CD4-positive, alpha-beta T cell treated with Interleukin-4 for 1 hour (primary cell): ENCODE measurements around the gene IGSF8.
A peak's percentile ranks its signal among the peaks of the same experiment; 100 is the strongest.

ENCODE experiments used
- DNase-seq, 2 donors: peaks; one replicate each; pipeline ENCODE4 v3.0.0-alpha.2; 2020 to 2022

The IGSF8 gene

GRCh38 chr1:160085686-160086455 lies 12.5 kb downstream of the IGSF8 start:
- DNase-seq = peak; percentile 77 to 78

DNA sequence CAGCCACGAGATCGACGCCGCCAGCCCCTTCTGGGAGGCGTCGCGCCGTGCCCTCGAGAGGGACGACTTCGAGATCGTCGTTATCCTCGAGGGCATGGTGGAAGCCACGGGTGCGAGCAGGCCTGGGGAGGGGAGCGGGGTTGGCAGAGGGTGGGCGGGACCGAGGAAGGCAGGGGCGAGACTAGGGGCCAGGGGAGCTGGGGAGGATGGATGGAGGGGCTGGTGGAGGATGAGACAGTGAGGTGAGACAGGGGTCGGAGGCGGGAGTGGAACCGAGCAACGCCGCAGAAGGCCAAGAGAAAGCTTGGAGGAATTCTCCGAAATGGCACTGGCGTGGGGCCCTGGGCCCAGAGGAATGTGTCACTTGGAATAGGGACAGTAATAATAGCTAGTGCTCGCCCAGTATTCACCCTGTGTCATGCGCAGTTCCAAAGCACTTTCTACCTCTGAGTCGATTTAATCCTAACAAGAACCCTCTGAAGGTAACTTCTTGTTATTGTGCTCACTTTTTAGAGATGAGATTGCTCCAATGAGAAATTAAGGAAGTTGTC lies 13.6 kb downstream of the IGSF8 start:
- DNase-seq = no peak

- peak; percentile 74 to 80 for DNase-seq
These were observed 14.2 kb downstream of the IGSF8 start for GRCh38 chr1:160083968-160084770.

GRCh38 chr1:160082926-160083325 lies 15.5 kb downstream of the IGSF8 start:
- DNase-seq = no peak

DNA sequence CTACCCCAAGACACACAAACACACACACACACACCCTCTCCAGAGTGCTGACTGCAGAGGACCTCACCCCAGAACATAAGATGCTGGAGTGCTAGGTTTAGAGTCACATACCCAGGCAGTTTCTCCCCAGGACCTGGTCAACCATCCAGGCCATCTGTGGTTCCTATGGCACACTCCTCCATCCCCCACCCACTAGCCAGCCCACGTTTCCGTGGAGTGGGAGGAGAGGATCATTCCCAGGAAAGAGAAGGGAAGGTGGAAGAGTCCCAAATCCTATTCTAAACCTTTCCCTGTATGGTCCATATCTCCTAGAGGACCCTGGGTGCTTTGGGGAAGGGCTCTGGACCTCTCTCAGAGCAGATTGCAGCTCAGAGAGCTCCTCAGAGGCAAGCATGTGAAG lies 15.9 kb downstream of the IGSF8 start:
- DNase-seq = no peak

DNA sequence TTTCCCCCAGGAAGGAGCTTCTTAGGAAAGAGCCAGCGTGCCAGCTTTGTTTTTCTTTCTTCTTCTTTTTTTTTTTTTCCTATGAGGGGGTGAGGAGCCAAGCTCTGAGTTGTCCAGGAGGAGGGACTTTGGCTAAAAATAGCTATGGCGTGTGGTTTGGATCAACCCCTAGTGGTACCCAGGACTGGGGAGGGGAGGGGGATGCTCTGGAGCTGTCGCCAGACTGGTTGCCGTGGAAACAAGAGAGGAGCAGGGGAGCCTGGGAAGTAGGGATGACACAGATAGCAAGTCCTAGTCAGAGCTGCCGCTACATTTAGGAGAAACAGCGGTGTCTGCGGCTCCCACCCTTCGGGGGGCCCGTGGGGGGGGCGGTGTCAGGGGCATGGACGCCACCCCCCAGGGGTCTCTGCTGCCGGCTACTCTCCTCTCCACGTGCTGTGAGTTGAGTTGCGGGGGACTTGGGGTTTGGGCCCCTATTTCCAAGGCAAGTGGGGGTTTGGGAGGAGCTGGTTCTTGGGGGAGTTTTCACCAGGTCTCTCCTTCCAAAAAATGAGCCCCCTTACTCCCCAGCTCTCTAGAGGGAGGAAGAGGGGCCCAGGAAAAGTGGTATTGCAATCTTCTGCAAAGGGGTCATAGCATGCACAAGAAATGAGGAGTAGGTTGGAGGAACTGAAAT lies 17.0 kb downstream of the IGSF8 start, which contains the start of gene KCNJ9:
KCNJ9 (plus strand) TSS at position 278 of the 676 bp plus-strand sequence. CDS start 2,493 bp downstream, outside the sequence.
- DNase-seq = no peak

- DNase-seq = no peak
These were observed 17.9 kb downstream of the IGSF8 start for GRCh38 chr1:160080381-160081100.

DNA sequence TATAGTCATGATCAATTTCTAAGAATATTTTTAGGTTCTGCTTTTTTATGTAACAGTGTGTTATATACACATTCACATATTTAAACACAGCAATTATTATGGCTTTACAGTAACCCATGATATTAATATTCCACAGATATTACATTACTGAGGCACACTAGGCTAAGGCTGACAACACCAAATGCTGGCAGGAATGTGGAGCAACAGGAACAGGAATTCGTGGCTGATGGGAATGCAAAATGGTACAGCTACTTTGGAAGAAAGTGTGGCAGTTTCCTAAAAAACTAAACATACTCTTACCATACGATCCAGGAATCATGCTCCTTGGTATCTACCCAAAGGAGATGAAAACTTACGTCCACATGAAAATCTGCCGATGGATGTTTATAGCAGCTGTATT lies 19.0 kb downstream of the IGSF8 start:
- no peak for DNase-seq

DNA sequence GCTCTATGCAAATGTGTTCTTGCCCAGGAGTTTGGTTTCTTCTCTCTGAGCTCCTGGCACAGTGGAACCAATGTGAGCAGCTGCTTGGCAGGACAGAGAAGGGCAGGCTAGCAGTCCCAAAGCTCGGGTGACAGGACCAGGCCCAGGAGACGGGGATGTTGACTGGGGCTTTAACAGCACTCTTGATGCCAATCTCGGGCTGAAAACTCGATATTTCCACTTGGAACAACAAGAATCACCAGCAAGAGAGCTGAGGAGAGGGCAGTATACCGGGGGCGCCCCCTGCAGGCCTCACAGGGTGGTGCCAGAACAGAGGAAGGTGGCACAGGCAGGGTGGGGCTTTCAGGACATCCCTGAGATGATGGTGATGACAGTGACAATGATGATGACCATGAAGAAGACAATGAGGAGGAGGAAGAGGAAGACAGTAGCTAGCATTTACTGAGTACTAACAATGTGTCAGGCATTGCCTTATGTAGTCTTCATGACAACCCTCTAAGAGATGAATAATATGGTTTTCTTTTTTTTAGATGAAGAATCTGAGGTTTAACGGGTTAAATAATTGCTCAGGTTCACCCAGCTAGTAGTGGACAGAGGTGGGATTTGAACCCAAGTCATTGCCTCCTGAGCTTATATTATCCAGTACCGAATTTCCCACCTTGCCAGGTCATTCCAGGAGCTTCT lies 19.8 kb downstream of the IGSF8 start:
- peak; percentile 61 to 64 for DNase-seq

GRCh38 chr1:160077486-160077885 lies 20.9 kb downstream of the IGSF8 start:
- no peak for DNase-seq

DNA sequence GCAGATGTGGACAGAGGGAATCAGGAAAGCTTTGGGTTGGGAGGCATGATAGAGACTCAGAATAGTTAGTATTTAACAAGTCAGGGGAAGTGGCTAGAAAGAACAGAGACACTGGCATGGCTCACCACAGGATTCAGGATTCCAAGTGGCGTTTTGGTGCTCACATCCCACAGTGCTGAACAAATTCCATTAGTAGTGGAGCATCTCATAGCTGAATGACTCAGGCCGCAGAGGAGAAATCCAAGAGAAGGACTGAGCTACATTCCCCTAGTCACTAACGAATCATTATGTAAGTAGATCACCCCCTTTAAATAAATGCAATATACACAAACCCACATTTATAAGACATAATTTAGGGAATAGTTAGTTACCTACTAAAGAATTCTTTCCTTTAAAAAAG lies 22.1 kb downstream of the IGSF8 start:
- no peak for DNase-seq

GRCh38 chr1:160075836-160076235 lies 22.6 kb downstream of the IGSF8 start:
- DNase-seq = no peak

GRCh38 chr1:160074865-160075264 lies 23.6 kb downstream of the IGSF8 start:
- no peak for DNase-seq

- DNase-seq = no peak
These were observed 27.1 kb downstream of the IGSF8 start for GRCh38 chr1:160071289-160071688.

GRCh38 chr1:160070243-160071163 lies 27.9 kb downstream of the IGSF8 start:
- DNase-seq = peak; percentile 68 to 82

DNA sequence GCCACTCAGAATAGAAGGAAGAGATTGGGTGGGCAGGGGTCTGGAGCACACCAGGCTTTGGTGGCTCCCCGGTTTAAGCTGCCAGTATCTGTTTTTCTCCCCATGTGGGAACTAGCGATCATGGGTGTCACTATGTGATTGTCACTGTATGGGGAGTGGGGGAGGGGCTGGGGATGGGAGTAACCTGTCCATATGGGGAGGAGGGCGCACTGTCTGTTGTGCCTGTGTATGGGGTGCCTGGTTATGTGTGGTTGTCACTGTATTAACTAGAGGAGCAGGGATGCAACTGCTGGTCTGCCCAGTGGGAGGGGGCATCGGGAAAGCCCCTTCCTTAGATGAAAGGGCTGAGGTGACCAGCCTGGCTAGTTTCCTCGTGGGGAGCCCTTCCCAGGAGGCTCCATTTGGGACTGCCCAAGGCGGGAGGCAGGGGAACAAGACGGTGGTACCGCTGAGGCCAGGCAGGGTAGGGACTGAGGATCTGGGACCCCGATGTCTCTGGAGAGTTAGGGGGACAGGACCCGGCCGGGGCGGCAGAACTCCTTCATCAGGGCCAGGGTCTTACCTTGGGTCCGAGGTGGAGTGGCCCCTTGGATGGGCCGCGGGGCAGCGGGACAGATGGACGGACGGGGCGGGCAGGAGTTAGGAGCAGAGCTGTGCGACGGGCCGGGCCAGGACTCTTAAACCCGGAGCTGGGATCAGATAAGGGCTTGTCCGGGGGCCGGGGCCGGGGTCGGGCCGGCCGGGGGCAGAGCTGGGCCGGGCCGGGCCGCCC lies 28.8 kb downstream of the IGSF8 start, which contains the start of gene KCNJ10:
KCNJ10 (minus strand) TSS at position 701 of the 772 bp plus-strand sequence. CDS start 27,628 bp downstream, outside the sequence.
- no peak for DNase-seq

GRCh38 chr1:160068225-160068624 lies 30.2 kb downstream of the IGSF8 start:
- DNase-seq = no peak

GRCh38 chr1:160066829-160067745 lies 31.3 kb downstream of the IGSF8 start:
- no peak for DNase-seq

DNA sequence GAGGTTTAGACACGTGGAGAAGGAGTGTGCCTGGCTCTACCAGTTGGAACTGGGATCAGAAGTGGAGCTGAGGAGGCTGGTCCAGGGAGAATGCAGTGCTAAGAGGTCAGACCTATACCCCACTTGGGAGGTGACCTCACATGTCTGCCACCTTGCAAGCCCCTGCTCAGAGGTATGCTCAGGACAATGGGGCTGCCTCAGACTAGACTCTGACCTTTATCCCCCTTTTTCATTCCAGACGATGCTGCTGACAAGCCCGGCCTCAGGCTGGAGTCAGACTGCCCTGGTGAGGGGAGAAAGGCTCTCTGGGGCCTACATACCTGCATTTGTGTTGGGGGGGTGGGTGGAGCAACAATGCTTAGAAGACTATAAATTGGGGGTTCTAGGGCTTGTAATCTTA lies 33.7 kb downstream of the IGSF8 start:
- no peak for DNase-seq
